GM21529 (cell line): ENCODE data around the gene DAGLB.
"Not testable (repeated sequence)": the region's sequence is repeated elsewhere in the genome, so short reads cannot be mapped to it uniquely, and the experiment has no call there.

Experiments
- ATAC-seq: cut with Tn5 transposase; IDR thresholded peaks from one replicate; pipeline ENCODE4 v1.9.1; 2021; ENCODE audit not compliant: unreplicated experiment

Gene DAGLB

GRCh38 chr7:6447581-6448199, at the start of gene DAGLB:
Gene DAGLB (minus strand): TSS chr7:6447954. CDS start chr7:6447842, 112 bp downstream.
- ATAC-seq = peak; percentile 84

GRCh38 chr7:6497637-6497905, 49.8 kb upstream of the DAGLB start:
- ATAC-seq = no peak

- ATAC-seq = no peak
These were observed 49.3 kb upstream of the DAGLB start for GRCh38 chr7:6496842-6497636.

GRCh38 chr7:6495597-6496262, 48.0 kb upstream of the DAGLB start:
- no peak for ATAC-seq

GRCh38 chr7:6494365-6494764, 46.6 kb upstream of the DAGLB start:
- no peak for ATAC-seq

- ATAC-seq = no peak
These were observed 43.4 kb upstream of the DAGLB start for GRCh38 chr7:6491194-6491593.

- ATAC-seq = no peak
These were observed 41.9 kb upstream of the DAGLB start for GRCh38 chr7:6489612-6490011.

GRCh38 chr7:6487184-6487545, 39.4 kb upstream of the DAGLB start:
- ATAC-seq = no peak

GRCh38 chr7:6486438-6487183, 38.9 kb upstream of the DAGLB start:
- ATAC-seq = no peak

GRCh38 chr7:6482743-6483119, 35.0 kb upstream of the DAGLB start:
- ATAC-seq = no peak

GRCh38 chr7:6482307-6482706, 34.6 kb upstream of the DAGLB start:
- no peak for ATAC-seq

- ATAC-seq = no peak
These were observed 33.7 kb upstream of the DAGLB start for GRCh38 chr7:6481445-6481844.

GRCh38 chr7:6480323-6480660, 32.5 kb upstream of the DAGLB start:
- ATAC-seq = no peak

GRCh38 chr7:6479067-6479466, 31.3 kb upstream of the DAGLB start:
- ATAC-seq = no peak

GRCh38 chr7:6478186-6478585, 30.4 kb upstream of the DAGLB start:
- no peak for ATAC-seq

GRCh38 chr7:6477318-6477660, 29.5 kb upstream of the DAGLB start:
- ATAC-seq = no peak

- ATAC-seq = no peak
These were observed 29.0 kb upstream of the DAGLB start for GRCh38 chr7:6476596-6477317.

- ATAC-seq = no peak
These were observed 27.9 kb upstream of the DAGLB start for GRCh38 chr7:6475433-6476186.

GRCh38 chr7:6465862-6466261, 18.1 kb upstream of the DAGLB start:
- ATAC-seq = no peak

GRCh38 chr7:6463609-6464008, 15.9 kb upstream of the DAGLB start:
- ATAC-seq = not testable (repeated sequence)
